A204.1 (cell line): ENCODE measurements around the gene MAGED4B.
"Not testable (repeated sequence)": the region's sequence is repeated elsewhere in the genome, so short reads cannot be mapped to it uniquely, and the experiment has no call there.

ENCODE experiments used
- FAIRE-seq: peaks from 2 replicates; lab custom pipeline; 2012; peaks lifted over from hg19 to GRCh38; lab: Jason Lieb, UNC

Gene MAGED4B, protein sequence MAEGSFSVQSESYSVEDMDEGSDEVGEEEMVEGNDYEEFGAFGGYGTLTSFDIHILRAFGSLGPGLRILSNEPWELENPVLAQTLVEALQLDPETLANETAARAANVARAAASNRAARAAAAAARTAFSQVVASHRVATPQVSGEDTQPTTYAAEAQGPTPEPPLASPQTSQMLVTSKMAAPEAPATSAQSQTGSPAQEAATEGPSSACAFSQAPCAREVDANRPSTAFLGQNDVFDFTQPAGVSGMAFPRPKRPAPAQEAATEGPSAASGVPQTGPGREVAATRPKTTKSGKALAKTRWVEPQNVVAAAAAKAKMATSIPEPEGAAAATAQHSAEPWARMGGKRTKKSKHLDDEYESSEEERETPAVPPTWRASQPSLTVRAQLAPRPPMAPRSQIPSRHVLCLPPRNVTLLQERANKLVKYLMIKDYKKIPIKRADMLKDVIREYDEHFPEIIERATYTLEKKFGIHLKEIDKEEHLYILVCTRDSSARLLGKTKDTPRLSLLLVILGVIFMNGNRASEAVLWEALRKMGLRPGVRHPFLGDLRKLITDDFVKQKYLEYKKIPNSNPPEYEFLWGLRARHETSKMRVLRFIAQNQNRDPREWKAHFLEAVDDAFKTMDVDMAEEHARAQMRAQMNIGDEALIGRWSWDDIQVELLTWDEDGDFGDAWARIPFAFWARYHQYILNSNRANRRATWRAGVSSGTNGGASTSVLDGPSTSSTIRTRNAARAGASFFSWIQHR

DNA sequence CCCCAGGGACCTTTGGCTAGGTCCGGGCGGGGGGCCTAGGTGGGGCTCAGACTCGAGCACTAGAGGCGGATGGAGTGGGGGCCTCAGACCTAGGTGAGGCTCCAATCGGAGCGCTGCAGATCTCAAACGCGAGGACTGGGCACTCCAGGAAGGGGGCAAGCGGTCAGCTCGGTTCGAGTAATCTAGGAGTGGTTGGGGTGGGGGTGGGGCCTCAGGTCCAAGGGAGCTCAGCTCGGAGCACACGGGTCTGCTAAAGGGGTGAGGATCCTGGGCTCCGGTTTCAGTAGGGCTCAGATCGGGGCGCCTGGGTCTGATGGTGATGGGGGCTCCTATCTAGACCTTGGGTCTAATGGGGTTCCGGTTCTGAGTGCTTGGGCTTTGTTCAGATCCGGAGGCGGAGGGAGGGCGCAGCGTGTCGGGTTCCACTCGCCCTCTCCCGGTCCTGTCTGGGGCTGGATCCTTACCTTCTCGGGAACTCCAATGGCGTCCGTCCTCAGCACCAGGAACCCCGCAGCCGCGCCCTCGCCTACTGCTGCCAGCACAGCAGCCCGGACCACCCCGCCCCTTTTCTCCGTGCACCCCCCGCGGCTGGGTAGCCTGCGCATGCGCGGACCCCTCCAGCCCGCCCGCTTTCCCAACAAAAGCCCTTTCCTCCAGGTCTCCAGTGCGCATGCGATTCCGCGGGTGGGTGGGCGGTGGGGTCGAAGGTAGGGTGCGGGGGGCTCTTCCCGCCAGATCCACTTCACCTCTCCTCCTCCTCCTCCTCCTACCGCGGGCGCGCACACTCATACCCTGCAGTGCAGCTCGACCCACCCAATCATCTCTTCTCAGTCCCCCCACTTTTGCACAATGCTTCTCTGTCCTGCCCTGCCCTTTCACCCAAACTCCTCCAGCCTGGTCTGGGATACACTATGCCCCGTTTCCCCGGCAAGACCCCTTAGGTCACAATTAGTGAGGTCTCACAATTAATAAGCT is at the start of gene MAGED4B:
TSS of gene MAGED4B (minus strand) at position 518 of the 975 bp plus-strand sequence. CDS start 1,011 bp downstream, outside the sequence.
- not testable (repeated sequence) for FAIRE-seq

DNA sequence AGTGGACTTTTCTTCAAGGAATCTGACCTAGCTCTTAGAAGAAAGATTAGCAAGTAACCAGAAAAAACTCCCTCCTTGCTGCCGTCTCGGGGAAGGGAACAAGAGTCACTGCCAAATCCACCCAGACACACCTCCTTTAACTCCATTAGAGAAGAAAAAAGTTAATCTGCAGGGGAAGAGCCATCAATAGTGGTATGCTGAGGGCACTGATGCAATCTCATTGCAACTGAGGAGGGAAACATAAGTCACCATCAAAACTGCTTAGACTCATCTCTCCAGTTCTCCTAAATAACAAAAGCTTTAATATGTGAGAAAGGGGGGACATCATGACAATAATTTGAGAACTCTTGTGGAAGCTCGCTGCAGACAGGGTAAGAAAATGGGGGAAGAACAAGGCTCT is 49.3 kb upstream of the MAGED4B start:
- FAIRE-seq = no peak

DNA sequence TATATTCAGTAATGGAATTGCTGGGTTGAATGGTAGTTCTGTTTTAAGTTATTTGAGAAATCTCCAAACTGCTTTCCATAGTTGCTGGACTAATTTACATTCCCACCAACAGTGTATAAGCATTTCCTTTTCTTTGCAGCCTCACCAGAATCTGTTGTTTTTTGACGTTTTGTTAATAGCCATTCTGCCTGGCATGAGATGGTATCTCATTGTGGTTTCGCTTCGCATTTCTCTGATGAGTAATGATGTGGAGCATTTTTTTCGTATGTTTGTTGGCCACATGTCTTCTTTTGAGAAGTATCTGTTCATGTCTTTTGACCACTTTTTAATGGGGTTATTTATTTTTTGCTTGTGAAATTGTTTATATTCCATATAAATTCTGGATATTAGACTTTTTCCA is 13.6 kb upstream of the MAGED4B start:
- FAIRE-seq = no peak

DNA sequence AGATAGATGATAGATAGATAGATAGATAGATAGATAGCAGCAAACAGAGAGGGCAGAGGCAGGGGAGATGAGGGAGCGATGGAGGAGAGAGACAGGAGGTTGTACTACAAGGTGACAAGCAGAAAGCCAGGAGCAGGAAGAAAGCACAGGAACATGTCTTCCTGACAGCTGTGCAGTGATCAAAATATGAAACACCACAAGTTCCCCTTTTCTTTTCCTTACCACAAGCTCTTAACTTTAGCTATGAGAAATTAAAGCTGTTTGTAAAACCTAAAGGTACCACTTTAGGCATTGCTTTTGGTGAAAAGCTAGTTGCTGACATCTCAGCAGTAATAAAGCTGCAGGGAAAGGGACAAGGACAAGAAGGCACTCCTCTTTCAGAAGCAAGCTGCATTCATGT is 9.1 kb upstream of the MAGED4B start:
- FAIRE-seq = no peak

DNA sequence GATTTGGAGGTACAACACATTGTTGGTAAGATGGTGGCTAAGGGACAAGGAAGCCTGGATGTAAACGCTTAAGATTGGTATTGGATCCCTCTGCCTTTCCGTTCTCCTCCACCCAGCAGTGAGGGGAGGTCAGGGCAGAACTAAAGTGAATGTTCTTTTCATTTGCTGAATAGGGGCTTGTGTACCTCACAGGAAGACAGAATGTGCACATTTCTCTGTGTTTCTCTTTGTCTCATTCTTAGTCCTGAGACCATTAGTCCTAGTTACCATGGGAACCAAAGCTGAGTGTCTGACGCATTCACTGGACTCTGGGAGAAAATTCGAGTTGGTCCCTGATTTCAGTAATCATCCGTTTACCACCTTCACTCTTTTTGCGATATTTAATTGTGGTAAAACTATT is 26.7 kb downstream of the MAGED4B start:
- not testable (repeated sequence) for FAIRE-seq

DNA sequence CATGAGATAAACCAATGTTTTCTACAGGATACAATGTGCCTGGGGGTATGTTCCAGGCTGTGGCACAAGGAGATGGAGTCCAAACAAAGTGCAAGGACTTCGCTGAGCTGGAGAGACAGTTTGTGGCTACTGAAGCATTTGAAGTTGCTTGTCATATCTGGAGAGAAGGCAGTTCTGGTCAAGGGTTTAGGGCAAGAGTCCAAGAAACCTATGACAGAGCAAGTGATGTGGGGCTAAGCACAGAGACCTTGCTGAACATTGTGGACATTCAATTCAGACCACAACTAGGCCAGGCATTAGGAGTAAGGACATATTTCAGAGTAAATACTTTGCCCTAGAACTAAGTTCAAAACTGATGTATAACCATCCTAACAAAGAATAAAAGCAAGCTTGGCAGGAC is 34.8 kb downstream of the MAGED4B start:
- no peak for FAIRE-seq

DNA sequence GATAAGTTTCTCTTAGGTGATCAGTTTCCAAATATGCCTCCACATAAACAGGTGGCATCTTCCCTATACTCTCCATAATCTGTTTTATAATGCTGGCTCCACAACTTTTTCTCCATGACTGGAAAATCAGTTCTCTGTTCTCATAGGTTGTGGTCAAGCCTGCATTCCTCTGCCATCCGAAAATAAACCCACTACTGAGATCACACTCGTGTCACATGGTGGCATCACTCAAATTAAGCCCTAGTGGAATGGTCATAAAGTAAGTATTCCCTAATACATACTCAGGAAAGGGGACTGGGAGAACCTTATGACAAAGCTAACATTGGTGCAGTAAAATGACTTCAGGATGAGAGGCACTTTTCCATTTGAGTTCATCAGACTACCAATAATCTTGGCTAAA is 37.6 kb downstream of the MAGED4B start:
- no peak for FAIRE-seq

DNA sequence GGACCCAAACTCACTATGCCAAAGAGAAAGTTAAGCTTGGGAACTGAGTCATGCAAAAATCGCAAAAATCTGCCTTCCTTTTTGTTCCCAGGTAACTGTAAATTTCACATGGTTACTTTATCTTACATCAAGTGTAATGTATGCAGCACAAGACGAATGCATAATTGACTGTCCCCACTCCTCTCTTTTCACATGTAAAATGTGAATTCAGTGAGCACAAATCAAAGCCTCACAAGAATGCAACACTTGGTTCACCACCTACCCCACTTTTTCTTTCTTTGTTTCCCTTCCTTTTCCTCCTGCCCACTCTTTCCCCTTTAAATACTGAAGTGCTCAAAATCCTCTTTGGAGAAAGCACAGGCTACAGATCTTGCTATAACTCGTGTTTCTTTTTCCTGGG is 53.2 kb downstream of the MAGED4B start:
- no peak for FAIRE-seq
